DMS53 treated with DMSO at 0.1 percent for 48 hours (cell line): ENCODE data around the gene CLMP.

ENCODE experiments used
- DNase-seq: peaks from one replicate; lab custom pipeline; 2025; ENCODE audit not compliant: unreplicated experiment; lab: John Stamatoyannopoulos, UW

CLMP gene

DNA sequence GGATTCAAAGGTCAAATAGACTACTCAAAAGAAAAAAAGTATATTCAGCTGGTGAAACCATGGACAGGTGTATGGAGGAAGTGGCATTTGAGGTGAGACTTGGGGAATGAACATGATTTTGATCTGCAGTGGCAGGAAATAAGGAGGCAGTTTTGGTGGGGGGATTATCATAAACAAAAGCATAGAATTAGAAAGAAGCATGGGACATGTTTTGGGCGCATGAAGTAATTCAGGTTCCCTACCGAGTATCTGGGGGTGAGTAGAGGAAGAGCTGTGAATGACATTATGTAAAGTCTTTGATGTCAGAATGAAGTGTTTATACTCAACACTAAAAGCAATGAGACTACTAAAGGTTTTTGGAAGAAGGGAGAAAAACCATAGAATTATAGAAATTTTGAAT is 3.1 kb downstream of the CLMP start:
- DNase-seq = no peak

DNA sequence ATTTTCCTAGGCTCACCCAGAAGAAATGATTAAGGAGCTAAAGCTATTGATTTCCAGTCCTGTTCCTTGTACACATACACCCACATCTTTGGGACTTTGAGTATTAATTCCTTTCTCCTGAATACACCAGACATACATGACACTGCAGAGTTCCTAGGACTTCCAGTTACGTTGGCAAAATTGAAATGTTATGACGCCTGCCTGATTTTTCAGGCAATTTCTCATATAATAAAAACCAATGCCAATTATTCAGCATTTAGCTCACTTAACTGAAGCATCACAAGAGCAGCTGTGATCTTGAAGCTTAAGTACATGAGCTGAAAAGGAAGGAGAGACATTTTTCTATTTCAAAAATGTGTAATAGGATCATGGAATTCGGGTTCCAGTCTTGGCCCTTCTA is 4.5 kb downstream of the CLMP start:
- no peak for DNase-seq

DNA sequence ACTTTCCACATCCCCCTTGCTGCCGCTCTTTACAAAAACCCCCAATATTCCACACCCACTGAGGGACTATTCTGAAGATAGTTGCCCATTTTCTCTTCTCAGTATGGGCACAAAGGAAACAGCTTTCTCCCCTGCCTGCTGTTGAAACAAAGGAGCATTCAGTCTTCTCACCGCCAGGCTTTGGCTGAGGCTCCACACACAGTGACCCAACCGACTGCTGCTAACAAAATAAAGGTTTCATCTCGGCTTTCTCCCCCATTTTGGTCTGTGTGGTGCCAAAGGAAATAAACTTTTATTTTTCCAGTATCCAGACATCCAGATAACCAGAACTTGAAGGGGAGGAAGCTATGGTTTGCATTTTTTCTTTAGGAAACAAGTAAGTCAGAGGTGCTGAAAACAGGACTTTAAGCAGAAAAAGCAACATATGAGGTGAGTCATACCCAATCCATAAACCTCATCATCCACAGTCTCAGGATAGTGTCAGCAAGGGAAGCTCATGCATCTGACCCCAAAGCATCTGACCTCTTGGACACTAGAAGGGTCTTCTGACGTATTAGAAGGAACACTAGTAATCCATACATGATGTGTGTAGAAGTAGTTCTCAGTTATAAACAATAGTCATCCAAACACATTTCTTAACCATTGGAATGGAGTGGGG is 6.4 kb downstream of the CLMP start:
- no peak for DNase-seq

DNA sequence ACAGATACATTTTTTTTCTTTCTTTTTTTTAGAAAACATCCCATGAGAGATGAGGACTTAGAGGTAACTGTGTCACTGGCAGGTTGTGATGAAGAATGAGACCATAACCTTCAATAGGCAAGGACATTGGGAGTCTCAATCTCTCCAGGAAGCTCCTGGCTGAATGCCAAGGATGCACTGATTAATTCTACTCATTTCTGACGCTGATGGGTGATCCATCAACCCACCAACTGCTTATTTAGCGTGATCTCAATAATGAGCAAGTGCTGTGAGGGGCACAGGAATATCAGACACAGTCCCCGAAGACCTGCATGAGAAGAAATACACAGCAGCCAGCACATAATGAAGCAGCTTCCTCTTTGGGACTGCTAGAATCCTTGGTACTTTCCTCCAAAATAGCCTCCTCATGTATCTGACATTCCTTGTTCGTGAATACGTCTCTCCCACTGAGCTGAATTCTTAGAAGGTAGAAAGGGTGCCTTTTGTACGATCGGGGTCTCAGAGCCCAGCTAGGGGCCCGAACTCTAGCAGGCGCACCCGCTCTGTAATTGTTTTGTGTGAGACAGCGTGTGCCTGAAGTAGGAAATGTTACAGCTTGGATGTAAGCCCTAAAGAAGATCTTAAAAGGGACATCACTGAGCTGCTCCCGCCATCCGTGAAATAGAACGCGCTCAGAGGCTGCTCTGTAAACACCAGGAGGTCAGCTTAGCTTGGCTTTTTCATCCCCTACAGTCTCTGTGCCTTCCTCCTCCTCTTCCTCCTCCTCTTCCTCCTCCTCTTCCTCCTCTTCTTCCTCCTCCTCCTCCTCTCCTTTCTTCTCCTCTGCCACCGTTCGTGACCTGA is 7.2 kb downstream of the CLMP start:
- DNase-seq = no peak

DNA sequence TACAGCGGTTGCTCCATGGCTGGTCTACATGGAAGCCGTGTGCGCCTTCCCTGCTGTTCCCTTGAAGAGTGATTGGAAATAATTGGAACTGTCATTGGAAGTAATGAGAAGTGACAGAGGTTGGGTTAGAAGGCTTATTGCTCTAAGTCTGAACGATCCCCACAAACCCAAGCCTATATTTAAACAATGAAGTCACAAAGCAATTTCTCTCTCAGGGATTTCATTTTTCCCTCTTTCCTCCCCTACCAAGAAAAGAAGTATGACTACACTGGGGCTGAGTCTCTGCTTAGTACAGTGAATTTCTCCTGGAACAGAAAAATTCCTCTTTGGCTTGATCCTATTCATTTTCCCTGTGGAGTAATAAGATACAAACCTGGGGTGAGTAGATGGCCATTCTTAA is 7.8 kb downstream of the CLMP start:
- DNase-seq = no peak

DNA sequence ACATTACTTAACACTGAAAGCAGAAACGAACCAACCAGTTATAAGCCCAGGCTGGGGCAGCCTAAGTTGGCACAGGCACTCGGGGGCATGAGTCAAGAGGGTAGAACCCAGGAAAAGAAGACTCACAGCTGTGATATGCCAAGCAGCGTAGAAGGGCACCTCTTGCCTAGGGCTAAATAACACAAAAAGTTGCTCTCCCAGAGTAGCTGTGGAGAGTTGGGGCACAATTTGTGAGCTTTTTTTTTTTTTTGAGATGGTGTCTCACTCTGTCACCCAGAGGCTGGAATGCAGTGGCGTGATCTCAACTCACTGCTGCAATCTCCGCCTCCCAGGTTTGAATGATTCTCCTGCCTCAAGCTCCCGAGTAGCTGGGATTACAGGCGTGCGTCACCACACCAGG is 8.8 kb downstream of the CLMP start:
- DNase-seq = no peak

DNA sequence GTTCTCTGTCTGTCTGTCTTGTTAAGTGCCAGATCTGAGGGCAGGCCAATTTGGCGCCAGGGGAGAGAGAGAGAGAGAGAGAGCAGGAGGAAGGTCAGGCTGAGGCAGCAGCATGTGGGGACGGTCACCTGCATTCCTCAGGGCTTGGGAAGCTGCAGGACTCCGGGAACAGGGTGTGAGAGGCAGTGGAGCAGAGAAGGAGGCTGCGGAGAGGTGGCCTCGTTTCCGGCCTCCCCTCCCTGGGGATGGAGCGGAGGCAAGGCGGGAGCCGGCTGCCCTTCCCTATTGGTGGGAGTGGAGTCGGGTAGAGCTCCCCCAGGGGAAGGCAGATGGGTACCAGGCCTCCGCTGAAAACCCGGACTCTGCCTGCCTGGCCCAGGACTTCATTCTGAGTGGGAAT is 9.7 kb downstream of the CLMP start:
- no peak for DNase-seq

DNA sequence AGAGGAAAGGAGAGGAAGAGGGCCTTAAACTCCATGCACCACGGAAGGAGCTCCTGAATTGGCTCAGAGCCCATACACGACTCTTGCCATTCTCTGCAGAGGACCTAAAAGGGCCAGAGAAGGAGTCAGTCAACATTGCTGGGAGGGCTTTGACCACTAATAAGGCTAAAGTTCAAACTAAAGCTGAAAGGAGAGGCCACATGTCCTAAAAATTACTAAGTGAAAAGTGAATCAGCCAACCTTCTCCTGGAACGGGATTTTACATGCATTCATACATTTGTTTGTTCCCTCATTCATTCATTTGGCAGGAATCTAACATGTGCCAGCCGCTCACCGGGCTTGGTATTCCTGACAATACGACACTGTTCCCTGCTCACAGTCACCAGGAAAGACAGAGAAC is 10.5 kb downstream of the CLMP start:
- no peak for DNase-seq

DNA sequence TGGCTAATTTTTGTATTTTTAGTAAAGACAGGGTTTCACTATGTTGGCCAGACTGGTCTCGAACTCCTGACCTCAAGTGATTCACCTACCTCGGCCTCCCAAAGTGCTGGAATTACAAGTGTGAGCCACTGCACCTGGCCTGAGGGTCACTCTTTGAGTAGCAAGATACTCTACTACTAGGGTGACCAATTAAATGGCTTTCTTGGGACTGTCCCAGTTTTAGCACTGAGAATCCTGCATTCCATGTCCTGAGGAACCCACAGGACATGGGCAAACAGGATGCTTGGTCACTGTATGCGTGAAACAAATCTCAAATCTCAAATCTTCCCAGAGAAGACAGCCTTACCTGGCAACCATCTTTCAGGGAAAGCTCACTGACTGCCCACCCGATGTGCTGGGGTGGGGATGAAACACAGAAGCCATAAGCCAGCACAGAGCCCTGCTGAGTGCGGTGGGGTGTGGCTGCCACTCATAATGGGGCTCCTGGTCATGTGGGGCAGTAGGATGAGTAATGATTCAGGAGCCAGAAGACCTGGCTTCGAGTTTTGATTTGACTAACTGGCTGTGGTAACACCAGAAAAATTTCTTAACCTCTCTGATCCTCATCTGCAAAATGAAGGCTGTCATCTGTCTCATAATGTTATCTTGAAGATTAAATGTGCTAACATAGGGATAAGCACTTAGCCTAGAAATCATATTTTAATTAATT is 11.5 kb downstream of the CLMP start:
- no peak for DNase-seq

DNA sequence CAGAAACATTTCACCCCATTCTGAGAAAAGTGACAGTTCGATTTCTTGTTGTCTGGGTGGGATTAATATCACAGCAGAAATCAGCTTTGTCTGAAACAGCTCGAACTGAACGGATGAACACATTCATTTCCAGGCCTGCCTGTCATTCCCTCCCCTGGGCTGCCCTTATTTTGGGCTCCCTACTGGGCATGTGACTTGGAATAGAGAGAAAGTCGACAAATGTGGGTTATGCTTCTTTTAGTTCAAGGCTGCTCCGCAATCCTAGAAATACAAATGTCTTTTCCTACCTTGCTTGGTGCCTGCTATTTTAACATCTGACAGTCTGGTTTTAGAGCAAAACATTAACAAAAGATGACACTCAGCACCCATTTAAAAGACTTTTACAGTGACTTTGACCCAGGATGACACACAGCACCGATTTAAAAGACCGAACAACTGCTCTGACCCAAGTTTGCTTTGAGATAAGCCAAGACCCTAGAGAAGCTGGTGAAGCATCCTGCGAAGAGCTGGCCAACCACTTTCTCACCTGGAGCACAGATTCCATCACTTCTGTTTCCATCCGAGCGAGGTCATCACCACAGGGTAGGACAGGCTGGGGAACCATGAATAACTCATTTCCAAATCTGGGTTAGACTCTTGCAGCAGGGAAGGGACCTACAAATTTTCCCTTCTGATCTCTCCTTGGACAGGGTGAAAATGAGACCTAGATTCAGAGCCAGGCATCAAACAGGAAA is 13.1 kb downstream of the CLMP start:
- DNase-seq = no peak

DNA sequence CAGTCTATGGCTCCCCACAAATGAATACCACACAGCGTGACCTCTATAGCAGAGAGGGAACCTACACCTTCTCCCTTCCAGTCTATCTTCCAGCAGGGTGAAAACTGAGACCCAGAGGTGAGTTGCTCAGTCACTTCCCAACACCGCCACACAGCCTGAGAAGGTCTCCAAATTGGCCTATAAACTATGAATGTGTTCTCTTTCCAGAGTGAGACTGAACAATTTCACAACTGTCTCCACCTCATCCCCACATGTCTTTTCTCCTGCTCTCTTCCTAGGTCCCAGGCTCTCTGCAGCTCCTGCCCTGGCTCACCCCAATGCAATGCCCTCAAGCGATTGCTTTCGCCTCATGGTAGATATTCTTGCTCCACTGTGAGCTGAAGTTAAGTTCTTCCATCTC is 14.0 kb downstream of the CLMP start:
- no peak for DNase-seq

DNA sequence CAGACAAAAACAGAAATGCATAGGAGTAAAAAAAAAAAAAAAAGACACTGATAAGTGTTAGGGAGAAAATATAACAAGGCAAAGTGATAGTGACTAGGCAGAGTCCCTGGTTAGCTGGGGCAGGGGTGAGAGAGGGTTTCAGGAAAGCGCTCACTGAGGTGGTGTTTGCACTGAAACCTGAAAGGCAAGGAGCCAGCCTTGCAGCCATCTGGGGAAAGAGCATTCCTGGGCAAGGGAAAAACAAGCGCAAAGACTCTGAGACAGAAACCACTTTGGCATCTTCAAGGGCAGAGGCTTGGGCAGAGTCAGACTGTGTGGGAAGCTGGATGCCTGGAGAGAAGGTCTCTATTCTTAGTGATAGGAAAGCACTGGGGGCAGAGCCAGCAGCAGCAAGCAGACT is 14.5 kb downstream of the CLMP start:
- DNase-seq = no peak

DNA sequence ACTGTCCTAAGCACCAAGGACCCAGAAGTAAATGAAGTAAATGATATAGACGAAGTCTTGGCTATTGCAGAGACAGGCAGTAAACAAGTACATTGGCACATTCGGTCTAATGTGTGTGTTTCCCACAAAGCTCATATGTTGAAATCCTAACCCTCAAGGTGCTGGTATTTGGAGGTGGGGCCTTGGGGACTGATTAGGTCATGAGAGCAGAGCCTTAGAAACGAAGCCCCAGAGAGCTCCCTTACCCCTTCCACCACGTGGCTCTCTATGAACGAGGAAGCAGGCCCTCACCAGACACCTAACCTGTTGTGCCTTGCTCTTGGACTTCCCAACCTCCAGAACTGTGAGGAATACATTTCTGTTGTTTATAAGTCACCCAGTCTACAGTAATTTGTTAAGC is 14.9 kb downstream of the CLMP start:
- no peak for DNase-seq

DNA sequence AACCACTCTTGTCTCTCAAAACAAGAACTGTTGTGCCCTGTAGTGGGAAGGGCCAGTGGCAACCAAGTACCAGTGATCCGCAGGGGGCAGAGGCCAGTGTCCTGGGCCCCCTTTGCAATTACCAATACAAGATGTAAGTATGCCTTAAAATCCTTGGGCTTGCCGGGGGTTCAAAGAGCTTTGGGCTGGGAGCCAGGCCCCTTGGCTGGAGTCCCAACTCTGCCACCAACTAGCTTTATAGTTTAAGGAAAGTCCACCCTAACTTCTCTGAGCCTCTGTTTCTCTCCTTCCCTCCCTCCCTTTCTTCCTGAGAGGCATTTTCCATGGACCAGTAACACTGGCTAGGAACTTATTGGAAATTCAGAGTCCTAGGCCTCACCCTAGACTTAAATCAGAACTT is 15.5 kb downstream of the CLMP start:
- DNase-seq = no peak

DNA sequence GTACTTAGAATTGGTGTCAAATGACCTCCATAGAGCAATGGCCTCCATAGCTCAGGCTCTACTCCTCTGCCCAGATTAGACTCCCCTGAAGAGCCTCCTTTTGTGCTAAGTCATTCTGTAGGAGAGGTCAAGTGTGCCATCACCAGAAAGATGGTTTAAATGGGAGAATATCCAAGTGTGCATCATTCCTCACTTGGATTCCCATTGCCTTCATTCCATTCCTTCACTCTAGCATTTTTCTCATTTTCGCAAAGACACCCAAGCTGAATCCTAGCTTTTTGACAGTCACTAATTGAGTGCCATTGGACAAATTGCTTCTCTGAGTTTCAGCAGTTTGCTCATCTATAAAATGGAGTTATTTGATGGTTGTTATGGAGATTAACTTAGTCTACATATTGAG is 16.9 kb downstream of the CLMP start:
- DNase-seq = no peak

DNA sequence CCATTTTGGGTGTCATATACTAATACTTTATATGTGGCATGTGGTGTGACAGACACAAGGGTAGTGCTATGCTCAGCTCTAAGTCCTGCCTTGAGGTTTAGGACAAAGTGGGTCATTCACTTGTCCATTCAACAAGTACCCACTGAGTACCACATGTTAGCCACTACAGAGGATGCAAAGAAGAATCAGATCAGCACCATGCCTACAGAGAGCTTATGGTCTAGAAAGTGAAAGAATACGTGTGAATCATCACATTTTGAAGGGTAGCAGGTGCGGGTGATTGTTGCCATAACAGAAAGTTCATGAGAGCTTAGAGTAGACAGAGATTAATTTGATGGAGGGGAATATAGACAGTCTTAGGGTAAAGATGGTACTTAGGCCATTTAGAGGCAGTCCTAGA is 18.3 kb downstream of the CLMP start:
- DNase-seq = no peak

DNA sequence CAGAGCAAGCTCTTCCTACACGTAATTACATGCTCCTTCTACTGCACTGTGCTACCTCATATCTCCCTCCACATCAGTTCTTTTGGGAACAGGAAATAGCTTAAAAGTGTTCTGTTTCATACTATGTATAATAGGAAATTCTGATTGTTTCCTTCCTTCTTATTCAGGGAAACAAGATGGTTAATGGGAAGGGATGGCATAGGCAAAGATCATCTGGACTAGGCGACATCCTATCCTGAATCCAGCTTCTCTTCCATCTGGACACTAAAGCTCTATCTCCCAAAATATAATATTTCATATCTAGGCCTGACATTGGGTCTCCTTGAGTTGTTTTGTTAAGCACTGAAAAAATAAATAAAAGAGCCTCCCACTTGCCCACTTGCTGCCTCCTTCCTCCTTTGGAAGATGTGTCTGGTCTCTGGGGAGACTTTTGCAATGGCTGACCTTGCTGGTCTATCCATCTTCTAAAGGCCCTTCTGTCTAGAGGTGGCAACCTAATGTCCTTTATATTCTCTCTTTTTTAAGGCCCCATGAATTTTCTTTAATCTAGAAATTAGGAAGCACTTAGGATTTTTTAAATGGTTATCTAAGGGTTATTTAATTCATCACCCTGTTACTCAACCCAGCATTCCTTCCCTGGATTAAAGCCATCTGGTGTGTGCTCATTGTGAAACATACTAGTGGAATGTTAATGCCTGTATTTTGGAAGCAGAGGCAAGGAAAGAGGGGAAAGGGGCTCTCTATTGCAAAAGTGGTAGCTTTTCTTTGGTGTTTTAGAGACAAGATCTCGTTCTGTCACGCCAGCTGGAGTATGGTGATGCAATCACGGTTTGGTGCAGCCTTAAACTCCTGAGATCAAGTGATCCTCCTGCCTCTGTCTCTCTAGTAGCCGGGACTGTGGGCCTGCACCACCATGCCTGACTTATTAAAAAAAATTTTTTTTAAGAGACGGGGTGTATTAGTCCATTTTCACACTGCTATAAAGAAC is 20.6 kb downstream of the CLMP start:
- DNase-seq = no peak

DNA sequence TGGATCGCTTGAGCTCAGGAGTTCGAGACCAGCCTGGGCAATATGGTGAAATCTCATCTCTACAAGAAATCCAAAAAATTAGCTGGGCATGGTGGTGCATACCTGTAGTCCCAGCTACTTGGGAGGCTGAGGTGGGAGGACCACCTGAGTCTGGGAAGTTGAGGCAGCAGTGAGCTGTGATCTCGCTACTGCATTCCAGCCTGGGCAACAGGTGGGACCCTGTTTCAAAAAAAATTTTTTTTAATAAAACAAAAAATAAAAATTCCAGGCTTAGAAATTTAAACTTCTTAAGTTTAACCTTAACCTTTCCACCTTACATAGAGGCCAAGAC is 21.2 kb downstream of the CLMP start:
- DNase-seq = no peak

DNA sequence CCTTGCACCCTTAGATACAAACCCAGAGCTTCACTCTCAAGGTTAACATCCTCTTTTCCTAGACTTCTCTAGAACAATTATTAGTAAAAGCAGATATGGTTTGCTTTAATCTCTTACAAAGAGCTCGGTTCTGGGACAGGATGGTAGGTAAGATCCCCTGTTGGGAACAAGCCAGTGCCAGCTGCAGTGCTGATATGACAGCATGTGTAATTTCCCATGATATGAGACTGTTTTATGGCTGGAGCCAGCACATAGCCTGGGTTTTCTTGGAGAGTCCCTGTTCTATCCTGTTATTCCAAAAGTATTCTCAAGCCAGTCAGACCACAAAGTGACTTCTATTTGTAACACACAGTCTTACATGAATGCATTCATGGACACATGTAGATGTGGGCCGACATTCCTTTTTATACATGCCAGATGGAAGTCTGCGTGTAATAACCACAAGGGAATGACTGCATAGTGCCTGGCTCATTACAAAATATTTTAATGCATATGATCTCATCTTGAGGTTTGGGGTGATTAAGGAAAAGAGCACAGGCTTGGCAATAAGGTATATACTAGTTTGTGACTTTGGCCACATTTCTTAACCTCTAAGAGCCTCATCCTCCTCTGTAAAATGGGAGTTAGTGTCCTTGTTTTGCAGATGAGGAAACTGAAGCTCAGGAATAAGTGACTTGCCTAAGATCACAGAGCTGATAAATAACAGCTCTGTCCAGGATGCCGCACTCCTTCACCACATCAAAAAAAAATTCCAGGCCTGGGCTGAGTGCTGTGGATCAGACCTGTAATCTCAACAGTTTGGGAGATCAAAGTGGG is 21.8 kb downstream of the CLMP start:
- no peak for DNase-seq

DNA sequence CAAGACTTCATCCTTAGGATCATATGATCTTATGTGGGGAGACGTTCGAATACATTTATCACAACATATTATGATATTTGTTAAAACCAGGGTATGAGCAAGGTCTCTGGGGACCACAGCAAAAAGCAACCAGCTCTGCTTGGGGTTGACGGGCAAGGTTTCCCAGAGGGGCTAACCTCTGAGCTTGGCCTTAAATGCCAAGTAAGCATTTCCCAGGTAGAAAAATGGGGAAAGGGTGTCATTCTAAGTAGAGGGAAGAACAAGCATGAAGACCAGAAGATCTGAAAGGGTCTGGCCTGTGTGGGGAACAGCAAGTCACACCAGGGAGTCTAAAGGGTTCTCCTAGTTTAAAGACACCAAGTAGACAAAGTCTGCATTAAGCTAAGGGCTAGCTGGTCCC is 24.1 kb downstream of the CLMP start:
- DNase-seq = no peak
